GM18507 (cell line): ENCODE results near the gene TNFAIP8L2.

Experiments used
- DNase-seq: peaks from one replicate; pipeline ENCODE4 v3.0.0; 2011; ENCODE audit warnings: low read depth; ENCODE audit not compliant: insufficient read length; ENCODE audit errors: extremely low spot score
- FAIRE-seq: peaks from 2 replicates; lab custom pipeline; 2011; peaks lifted over from hg19 to GRCh38; lab: Jason Lieb, UNC

Gene TNFAIP8L2

GRCh38 chr1:151144474-151145303 is 11.8 kb upstream of the TNFAIP8L2 start:
- DNase-seq (no peak), FAIRE-seq (no peak)

DNA sequence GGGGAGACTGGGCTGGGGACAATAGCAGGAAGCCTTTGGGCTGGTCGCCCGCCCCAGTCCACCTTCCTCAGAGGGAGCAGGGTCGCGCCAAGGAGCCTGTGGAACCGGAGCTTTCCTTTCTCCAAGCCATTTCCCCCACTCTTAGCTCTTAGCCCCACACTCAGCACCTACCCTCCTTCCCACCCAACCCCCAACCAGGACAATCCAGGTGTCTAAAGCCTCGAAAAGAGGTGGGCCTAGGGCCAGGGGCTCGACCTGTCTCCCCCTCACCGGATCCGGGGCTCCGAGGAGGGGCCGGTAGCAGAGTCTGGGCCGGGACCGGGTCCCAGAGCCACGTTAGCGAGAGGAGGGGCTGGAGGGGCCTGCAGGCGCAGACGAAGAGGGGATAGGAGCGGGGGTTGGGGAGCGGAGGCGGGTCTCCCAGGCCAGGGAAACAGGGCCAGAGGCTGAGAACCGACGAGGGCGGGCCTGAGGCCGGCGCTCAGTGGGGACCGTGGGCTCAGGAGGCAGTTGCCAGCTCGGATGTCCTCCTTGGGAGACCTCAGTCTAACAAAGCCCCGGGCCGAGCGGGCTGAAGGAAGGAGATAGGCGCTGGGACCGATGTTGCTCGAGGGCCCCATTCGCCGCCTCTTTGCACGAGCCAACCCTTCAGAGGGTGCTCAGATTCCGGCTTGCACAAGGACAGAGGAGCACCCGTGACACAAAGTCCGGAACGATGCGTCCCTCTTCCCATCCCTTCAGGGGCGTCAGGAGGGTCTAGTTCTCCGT is 11.0 kb upstream of the TNFAIP8L2 start:
- DNase-seq (no peak), FAIRE-seq (no peak)

- no peak for DNase-seq
- no peak for FAIRE-seq
Measured at GRCh38 chr1:151146072-151146411, 10.4 kb upstream of the TNFAIP8L2 start.

DNA sequence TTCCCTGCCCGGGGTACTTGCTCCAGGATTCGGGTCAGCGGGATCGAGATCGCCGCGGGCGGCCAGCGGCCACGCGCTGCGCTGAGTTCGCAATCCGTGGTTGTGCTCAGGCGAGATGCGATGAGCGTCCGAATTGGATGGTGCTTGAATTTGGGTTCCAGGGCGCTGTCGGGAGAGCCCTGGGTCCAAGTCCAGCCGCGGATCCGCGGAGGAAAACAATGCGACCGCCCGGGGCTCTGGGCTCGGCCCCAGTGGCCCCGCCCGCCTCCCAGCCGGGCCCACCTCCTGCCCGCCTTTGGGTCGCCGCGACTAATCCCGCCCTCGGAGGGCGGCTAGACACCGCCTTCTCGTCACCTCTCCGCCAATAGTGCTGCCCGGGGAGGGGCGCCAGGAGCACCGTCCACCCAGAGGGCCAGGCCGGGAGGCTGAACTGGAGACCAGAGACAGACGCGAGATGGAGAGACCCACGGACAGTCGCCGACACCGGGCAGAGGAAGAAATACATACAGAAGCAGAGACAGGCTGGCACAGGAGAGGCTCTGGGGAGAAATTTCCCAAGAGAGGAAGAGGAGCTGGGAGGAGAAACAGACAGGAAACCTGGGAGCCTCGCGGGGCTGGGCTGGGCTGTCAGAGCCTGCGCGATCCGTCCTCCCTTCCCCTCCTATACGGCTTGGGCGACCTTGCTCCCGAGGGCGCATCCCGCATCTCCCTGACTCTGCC is 9.9 kb upstream of the TNFAIP8L2 start, which contains the start of gene SEMA6C:
Gene SEMA6C, minus strand, starts transcription at position 220 of the 720 bp plus-strand sequence. CDS start 4,010 bp downstream, outside the sequence.
- FAIRE-seq, result peak; percentile 95
- peak; percentile 85 for DNase-seq

- FAIRE-seq (no peak), DNase-seq (no peak)
Measured at GRCh38 chr1:151147132-151147503, 9.3 kb upstream of the TNFAIP8L2 start.

- FAIRE-seq, result no peak
- no peak for DNase-seq
Measured at GRCh38 chr1:151147665-151148064, 8.8 kb upstream of the TNFAIP8L2 start.

- FAIRE-seq (peak; percentile 82), DNase-seq (no peak)
Measured at GRCh38 chr1:151157067-151157531, 650 bp downstream of the TNFAIP8L2 start.

DNA sequence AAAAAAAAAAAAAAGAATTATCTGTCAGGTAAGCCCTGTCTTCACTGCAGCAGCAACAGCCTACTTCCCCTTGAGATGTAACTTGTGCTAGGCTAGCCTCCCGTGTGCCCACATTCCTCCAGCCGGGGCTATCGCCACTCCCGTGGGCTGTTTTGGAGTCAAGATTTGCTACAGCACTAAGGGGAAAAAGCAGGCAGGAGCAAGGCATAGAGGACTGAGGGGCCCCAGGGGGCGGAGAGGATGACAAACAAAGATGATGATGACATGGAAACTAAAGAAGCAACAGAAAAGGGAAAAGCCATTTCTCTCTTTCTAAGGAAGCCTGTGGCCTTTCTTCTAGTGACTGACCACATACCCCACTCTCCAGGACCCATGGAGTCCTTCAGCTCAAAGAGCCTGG is 1.9 kb downstream of the TNFAIP8L2 start:
- no peak for FAIRE-seq

GRCh38 chr1:151158751-151159251 is 2.4 kb downstream of the TNFAIP8L2 start:
- no peak for FAIRE-seq
- no peak for DNase-seq

More for the DNA sequence above, 1.9 kb downstream of the TNFAIP8L2 start:
- DNase-seq, result no peak

GRCh38 chr1:151159373-151159772 is 2.9 kb downstream of the TNFAIP8L2 start:
- DNase-seq (no peak), FAIRE-seq (no peak)

- DNase-seq (no peak), FAIRE-seq (no peak)
Measured at GRCh38 chr1:151164732-151165280, 8.4 kb downstream of the TNFAIP8L2 start.

DNA sequence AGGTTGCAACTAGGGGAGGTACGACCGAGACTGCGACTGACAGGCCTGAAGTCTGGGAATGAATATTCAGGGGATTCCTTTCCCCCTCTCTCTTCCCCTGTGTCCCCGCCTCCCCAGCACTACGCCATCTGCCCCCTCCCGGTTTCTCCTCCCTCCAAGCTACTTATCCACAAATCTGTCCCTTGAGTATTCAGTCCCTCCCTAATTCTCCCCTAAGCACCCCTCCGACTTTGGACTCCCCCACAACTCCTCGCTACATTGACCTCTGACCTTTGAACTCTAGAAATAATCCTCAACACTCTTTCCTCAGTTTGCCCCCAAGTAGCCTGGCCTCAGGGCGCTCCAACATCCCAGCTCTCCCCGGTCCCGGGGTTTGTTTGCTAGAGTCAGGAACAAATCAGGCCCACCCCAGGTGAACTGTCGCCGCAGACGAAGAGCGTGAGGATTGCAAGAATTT is 8.9 kb downstream of the TNFAIP8L2 start:
- FAIRE-seq, result no peak
- no peak for DNase-seq

GRCh38 chr1:151165738-151166504 is 9.5 kb downstream of the TNFAIP8L2 start, which contains the start of the genes LYSMD1 and SCNM1:
Gene LYSMD1, minus strand, starts transcription at chr1:151165902. Its CDS starts 644 bp downstream, at chr1:151165258.
Gene SCNM1, plus strand, starts transcription at chr1:151166144. Its CDS starts 9 bp downstream, at chr1:151166153.
- FAIRE-seq, result peak; percentile 99
- DNase-seq, result peak; percentile 89

- no peak for FAIRE-seq
- DNase-seq, result no peak
Measured at GRCh38 chr1:151166505-151166956, 10.1 kb downstream of the TNFAIP8L2 start.

DNA sequence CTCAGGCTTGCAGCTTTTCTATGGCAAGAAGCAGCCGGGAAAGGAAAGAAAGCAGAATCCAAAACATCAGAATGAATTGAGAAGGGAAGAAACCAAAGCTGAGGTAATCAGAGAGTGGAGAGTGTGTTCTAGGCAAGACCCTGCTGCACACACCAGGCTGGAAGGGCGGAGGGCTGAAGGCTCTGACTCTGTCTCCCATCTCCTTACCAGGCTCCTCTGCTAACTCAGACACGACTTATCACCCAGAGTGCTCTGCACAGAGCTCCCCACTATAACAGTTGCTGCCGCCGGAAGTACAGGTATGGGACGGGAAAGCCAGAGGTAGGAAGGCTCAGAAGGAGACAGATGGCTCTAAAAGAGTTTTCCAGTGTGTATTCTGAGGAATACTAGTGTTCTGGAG is 10.7 kb downstream of the TNFAIP8L2 start:
- no peak for FAIRE-seq
- DNase-seq, result no peak

DNA sequence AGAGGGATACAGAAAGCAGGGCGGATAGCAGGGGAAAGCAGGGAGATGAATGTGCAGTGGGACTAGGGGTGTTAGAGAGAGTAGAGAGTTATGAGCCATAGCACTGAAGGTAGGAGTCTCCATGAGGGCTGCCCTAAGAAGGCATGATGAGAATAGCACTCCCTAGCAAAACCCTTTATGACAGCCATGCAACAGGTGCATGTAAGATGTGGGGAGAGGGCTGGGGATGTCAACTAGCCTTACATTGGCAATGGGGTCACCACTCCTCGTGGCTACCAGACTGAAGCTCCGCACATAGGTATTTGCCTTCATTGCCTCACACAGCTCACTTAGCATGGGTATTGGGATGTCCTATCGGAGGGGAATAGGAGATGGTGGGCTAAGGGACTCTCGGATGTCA is 14.7 kb downstream of the TNFAIP8L2 start:
- no peak for FAIRE-seq
- no peak for DNase-seq

DNA sequence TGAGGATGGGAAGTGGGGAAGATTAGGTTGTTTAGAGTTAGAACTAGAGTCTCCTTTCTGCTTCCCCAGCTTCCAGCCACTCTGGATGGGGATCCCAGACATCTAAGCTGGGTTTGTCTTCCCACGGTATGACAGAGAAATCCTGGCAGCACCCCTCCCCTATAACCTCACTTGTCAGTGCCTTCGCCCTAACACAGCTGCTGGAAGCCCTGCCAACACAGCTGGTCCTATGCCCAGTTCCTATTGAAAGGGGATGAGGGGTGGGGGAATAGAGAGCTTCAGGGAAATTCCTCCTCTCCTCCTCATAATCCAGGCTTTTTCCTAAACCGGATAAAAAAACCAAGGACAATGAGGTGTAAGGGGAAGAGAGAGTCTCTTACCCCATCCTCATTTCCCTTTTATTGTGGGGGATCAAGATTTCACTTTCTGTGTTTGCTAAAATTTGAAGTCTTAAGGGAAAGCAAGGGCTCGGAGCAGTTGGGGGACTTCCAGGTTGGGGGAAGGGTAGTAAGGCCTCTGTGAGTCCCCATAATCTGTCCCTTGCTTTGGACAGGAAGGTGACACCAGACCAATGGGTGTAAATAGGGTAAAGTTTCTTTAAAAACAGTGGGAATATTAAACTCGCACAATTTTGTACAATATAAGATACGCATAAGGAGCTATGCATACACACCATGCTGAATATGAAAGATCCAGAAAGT is 18.7 kb downstream of the TNFAIP8L2 start:
- FAIRE-seq (no peak), DNase-seq (no peak)

DNA sequence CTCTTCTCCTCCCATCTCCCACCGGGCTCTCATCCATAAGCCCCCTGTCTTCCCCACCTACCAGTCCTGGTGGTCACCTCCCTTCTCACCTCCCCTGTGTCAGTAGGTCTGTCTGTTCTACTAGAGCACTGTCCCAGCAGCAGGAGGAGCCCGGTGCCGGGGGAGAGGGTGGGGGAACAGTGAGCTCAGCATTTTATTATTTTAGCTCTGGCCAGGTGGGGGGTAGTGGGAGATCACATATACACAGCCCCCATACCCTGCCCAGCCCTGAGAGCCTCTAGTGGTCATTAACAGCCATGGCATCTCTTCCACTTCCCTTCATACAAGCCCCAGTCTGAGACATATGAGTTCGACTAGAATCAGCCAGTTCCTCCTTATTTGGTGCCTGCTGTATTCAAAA is 19.4 kb downstream of the TNFAIP8L2 start, which contains the start of gene TMOD4:
Gene TMOD4, minus strand, starts transcription at position 119 of the 400 bp plus-strand sequence. CDS start 1,106 bp downstream, outside the sequence.
- FAIRE-seq (no peak), DNase-seq (no peak)
